Trophoblast cell (in vitro differentiated cells and primary cell): ENCODE data around the gene CCDC146.

Experiments used
- DNase-seq, 2 donors: peaks; one replicate each; pipeline ENCODE4 v3.0.0-alpha.2; 2016
- H2AFZ ChIP-seq: 2 replicates; pipeline ENCODE4 v1.6.1; 2013; ENCODE audit warnings: low read length, moderate library complexity, mild to moderate bottlenecking; ENCODE audit not compliant: insufficient read depth, poor library complexity
- H2AK5ac ChIP-seq: 2 replicates; pipeline ENCODE4 v1.6.1; 2013; ENCODE audit warnings: mild to moderate bottlenecking, low read length
- H2BK120ac ChIP-seq: 2 replicates; pipeline ENCODE4 v1.6.1; 2013; ENCODE audit warnings: low read length, mild to moderate bottlenecking, moderate library complexity; ENCODE audit not compliant: insufficient read depth, poor library complexity
- H2BK12ac ChIP-seq: 2 replicates; pipeline ENCODE4 v1.6.1; 2013; ENCODE audit warnings: mild to moderate bottlenecking, low read length, moderate library complexity
- H2BK5ac ChIP-seq: 2 replicates; pipeline ENCODE4 v1.6.1; 2013; ENCODE audit warnings: low read length, low read depth, moderate library complexity, mild to moderate bottlenecking; ENCODE audit not compliant: poor library complexity
- H3K14ac ChIP-seq: 2 replicates; pipeline ENCODE4 v1.6.1; 2013; ENCODE audit warnings: mild to moderate bottlenecking, low read length
- H3K18ac ChIP-seq: 2 replicates; pipeline ENCODE4 v1.6.1; 2013; ENCODE audit warnings: mild to moderate bottlenecking, low read length
- H3K23ac ChIP-seq: 2 replicates; pipeline ENCODE4 v1.6.1; 2013; ENCODE audit warnings: low read length
- H3K27ac ChIP-seq: 2 replicates; pipeline ENCODE4 v1.5.1; 2013; ENCODE audit warnings: low read depth, mild to moderate bottlenecking, inconsistent platforms, low read length, moderate library complexity
- H3K27me3 ChIP-seq: 2 replicates; pipeline ENCODE4 v1.6.1; 2013; ENCODE audit warnings: inconsistent platforms, mild to moderate bottlenecking, low read length, moderate library complexity; ENCODE audit not compliant: insufficient read depth
- H3K36me3 ChIP-seq, 2 experiments: 1 replicate in 1 of 2; 2 replicates in 1 of 2; pipeline ENCODE4 v1.6.1; 2013; ENCODE audit warnings: low read length in 2 of 2, mild to moderate bottlenecking in 2 of 2, moderate library complexity in 1 of 2; ENCODE audit not compliant: insufficient read depth in 2 of 2, control insufficient read depth in 1 of 2
- H3K4ac ChIP-seq: 2 replicates; pipeline ENCODE4 v1.6.1; 2013; ENCODE audit warnings: low read depth, mild to moderate bottlenecking, low read length, moderate library complexity
- H3K4me1 ChIP-seq, 2 experiments: 1 replicate in 1 of 2; 2 replicates in 1 of 2; pipeline ENCODE4 v1.6.1; 2013; ENCODE audit warnings: low read length in 2 of 2, mild to moderate bottlenecking in 2 of 2, moderate library complexity in 1 of 2; ENCODE audit not compliant: insufficient read depth in 2 of 2, control insufficient read depth in 1 of 2
- H3K4me2 ChIP-seq: 2 replicates; pipeline ENCODE4 v1.6.1; 2013; ENCODE audit warnings: inconsistent platforms, mild to moderate bottlenecking, low read length, moderate library complexity
- H3K4me3 ChIP-seq: 2 replicates; pipeline ENCODE4 v1.5.1; 2013; ENCODE audit warnings: mild to moderate bottlenecking, low read depth, low read length, inconsistent platforms
- H3K79me1 ChIP-seq: one replicate; pipeline ENCODE4 v1.6.1; 2013; ENCODE audit warnings: low read length
- H3K79me2 ChIP-seq: 2 replicates; pipeline ENCODE4 v1.6.1; 2013; ENCODE audit warnings: low read length, mild to moderate bottlenecking; ENCODE audit not compliant: control insufficient read depth, insufficient read depth, poor library complexity
- H3K9ac ChIP-seq: 2 replicates; pipeline ENCODE4 v1.6.1; 2013; ENCODE audit warnings: mild to moderate bottlenecking, low read length
- H3K9me3 ChIP-seq: 2 replicates; pipeline ENCODE4 v1.6.1; 2013; ENCODE audit warnings: low read depth, mild to moderate bottlenecking, control low read depth, inconsistent platforms, low read length; ENCODE audit not compliant: insufficient read depth
- H4K12ac ChIP-seq: 2 replicates; pipeline ENCODE4 v1.6.1; 2013; ENCODE audit warnings: low read depth, mild to moderate bottlenecking, low read length, moderate library complexity
- H4K8ac ChIP-seq: 2 replicates; pipeline ENCODE4 v1.6.1; 2013; ENCODE audit warnings: low read depth, mild to moderate bottlenecking, low read length, moderate library complexity
- H4K91ac ChIP-seq: one replicate; pipeline ENCODE4 v1.6.1; 2013; ENCODE audit warnings: low read depth, mild to moderate bottlenecking, low read length, moderate library complexity
- WGBS: extraction: QIAGEN DNeasy Blood & Tissue Kit; methylation state at CpG from one replicate; pipeline ENCODE4 v1.1.7; 2013; ENCODE audit warnings: missing lambda C conversion rate; ENCODE audit not compliant: insufficient read length, insufficient coverage; ENCODE audit errors: extremely low coverage; 5-methylcytosine and 5-hydroxymethylcytosine counted together

The CCDC146 gene

GRCh38 chr7:77185866-77186265 lies 63.5 kb downstream of the CCDC146 start:
- Histone ChIP-seq H3K27ac (no peak overlapping the region), H3K4ac (no peak overlapping the region), H2BK120ac (no peak overlapping the region), H3K79me2 (no peaks in the 10 kb centered on the region), H4K8ac (no peak overlapping the region), H3K4me2 (no peak overlapping the region), H3K9ac (no peak overlapping the region), H3K23ac (no peak overlapping the region), H2BK5ac (no peak overlapping the region), H2AK5ac (no peak overlapping the region), H3K9me3 (no peaks in the 10 kb centered on the region), H2AFZ (no peak overlapping the region), H3K79me1 (no peaks in the 10 kb centered on the region), H3K18ac (no peak overlapping the region), H3K4me1 (no peaks in the 10 kb centered on the region), H3K14ac (no peak overlapping the region), H4K91ac (no peak overlapping the region), H3K27me3 (no peaks in the 10 kb centered on the region), H3K36me3 (no peaks in the 10 kb centered on the region), H4K12ac (no peak overlapping the region), H3K4me3 (no peak overlapping the region), H2BK12ac (no peak overlapping the region)
- WGBS: no CpG with 5 or more reads among the region's 2 CpGs
- no peak for DNase-seq

DNA sequence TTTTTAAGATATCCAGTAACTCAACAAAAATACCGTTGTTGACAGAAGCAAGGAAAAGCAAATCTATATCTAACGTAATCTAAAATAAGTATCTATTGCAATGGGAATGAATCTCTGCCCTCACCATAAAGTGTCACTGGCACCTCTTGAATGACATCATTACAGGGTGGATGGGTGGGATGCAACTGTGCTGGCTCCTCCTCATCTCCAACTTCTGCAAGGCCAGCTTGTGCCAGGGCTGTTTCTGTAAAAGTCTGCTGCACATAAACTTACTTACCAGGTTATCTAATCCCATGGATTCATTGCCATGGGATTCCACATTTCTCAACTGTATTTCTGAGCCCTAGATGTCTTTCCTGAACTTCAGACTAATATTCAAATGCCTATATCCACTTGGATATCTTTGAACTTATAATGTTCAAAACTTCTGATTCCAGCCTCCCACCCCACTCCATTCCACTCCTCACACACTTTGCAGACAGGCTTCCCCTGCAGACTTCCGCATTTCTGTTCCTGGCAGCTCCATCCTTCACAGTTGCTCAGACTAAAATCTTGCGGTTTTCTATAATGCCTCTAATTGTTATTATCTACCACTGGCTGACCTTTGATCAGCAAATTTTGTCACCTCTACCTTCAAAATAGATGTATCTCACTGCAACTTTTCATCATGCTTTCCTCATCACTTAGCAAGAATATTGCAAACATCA lies 66.5 kb downstream of the CCDC146 start:
- no peak overlapping the region for H3K27ac ChIP-seq
- no peak overlapping the region for H3K4me3 ChIP-seq
- DNase-seq: no peak
- H4K91ac ChIP-seq: no peak overlapping the region
- no peak overlapping the region for H3K14ac ChIP-seq
- H3K9me3 ChIP-seq: no peaks in the 10 kb centered on the region
- H3K23ac ChIP-seq: no peak overlapping the region
- H4K8ac ChIP-seq: no peak overlapping the region
- no peak overlapping the region for H3K4me2 ChIP-seq
- no peak overlapping the region for H2AFZ ChIP-seq
- no peaks in the 10 kb centered on the region for H3K27me3 ChIP-seq
- H3K79me2 ChIP-seq: no peaks in the 10 kb centered on the region
- no peak overlapping the region for H4K12ac ChIP-seq
- no peaks in the 10 kb centered on the region for H3K36me3 ChIP-seq
- no peaks in the 10 kb centered on the region for H3K79me1 ChIP-seq
- H2BK120ac ChIP-seq: no peak overlapping the region
- H2BK5ac ChIP-seq: no peak overlapping the region
- H3K18ac ChIP-seq: no peak overlapping the region
- H3K9ac ChIP-seq: no peak overlapping the region
- no CpG with 5 or more reads among the region's 4 CpGs for WGBS
- H3K4ac ChIP-seq: no peak overlapping the region
- no peaks in the 10 kb centered on the region for H3K4me1 ChIP-seq
- no peak overlapping the region for H2BK12ac ChIP-seq
- no peak overlapping the region for H2AK5ac ChIP-seq

- Histone ChIP-seq H3K79me1 (no peaks in the 10 kb centered on the region), H4K91ac (no peak overlapping the region), H3K36me3 (no peaks in the 10 kb centered on the region), H2BK5ac (no peak overlapping the region), H3K27me3 (no peaks in the 10 kb centered on the region), H4K12ac (no peak overlapping the region), H2AFZ (no peak overlapping the region), H3K4ac (no peak overlapping the region), H3K4me2 (no peak overlapping the region), H3K4me3 (no peak overlapping the region), H3K79me2 (no peaks in the 10 kb centered on the region), H2AK5ac (no peak overlapping the region), H2BK12ac (no peak overlapping the region), H3K27ac (no peak overlapping the region), H3K9ac (no peak overlapping the region), H3K4me1 (no peaks in the 10 kb centered on the region), H3K18ac (no peak overlapping the region), H4K8ac (no peak overlapping the region), H3K14ac (no peak overlapping the region), H2BK120ac (no peak overlapping the region), H3K23ac (no peak overlapping the region), H3K9me3 (no peaks in the 10 kb centered on the region)
- DNase-seq: no peak
- no CpG with 5 or more reads among the region's 4 CpGs for WGBS
These were observed 74.7 kb downstream of the CCDC146 start for GRCh38 chr7:77197141-77197540.

DNA sequence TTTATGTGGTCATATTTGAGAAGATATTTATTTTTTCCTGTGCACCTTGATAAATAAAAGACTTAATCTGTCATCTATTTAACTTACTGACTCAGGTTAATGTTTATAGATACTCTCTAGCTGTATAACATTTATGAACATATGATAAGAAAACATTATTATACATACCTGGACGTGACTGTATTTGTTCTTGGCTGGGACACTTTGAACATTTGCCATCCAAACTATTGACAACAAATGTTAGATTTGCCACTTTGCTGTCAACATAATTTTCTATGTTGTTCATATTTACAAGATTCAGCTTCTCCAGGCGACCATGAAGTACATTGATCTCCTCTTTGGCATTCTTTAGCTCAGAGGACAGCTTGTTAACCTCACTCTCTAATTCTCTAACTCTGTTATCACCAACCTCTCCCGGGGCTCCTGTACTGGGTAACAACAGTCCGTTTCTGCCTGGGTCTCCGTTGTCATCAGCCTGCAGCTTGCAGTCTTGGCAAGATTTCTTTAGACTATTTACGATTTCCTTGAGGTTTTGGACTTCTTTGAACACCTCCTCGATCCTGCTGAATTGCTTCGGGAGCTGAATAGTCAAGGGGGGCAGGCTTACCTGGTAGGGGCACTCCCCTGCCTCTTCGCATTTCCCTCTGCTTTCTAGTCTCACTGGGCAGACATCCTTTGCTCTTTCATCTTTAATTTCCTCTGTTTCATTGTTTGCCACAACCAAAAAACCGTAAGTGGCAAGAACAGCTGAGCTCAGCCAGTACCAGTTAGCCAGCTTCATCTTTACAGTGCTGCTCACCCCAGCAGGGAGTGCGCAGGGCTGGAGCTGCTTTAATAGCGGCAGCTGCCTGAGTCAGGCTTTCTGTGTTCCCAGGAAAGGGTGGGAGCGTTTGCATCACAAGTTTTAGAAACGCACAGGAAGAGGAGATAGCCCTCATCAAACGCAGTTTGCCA lies 76.9 kb downstream of the CCDC146 start, which contains the start of gene FGL2:
TSS of gene FGL2 (minus strand) at position 807 of the 954 bp plus-strand sequence. CDS start at position 781, 26 bp downstream.
- Histone ChIP-seq H4K12ac (no peak within 1 kb of the TSS), H3K4me3 (no peak within 1 kb of the TSS), H3K9ac (no peak within 1 kb of the TSS), H2AFZ (no peak within 1 kb of the TSS), H3K14ac (no peak within 1 kb of the TSS), H3K36me3 (no peaks in the 10 kb centered on the region), H3K79me2 (no peaks in the 10 kb centered on the region), H3K4ac (no peak within 1 kb of the TSS), H3K79me1 (no peaks in the 10 kb centered on the region), H3K27me3 (no peaks in the 10 kb centered on the region), H2BK120ac (no peak within 1 kb of the TSS), H2BK12ac (no peak within 1 kb of the TSS), H3K4me1 (no peaks in the 10 kb centered on the region), H2BK5ac (no peak within 1 kb of the TSS), H3K9me3 (no peaks in the 10 kb centered on the region), H4K91ac (no peak within 1 kb of the TSS), H3K27ac (no peak within 1 kb of the TSS), H3K23ac (no peak within 1 kb of the TSS), H4K8ac (no peak within 1 kb of the TSS), H3K4me2 (no peak within 1 kb of the TSS), H2AK5ac (no peak within 1 kb of the TSS), H3K18ac (no peak within 1 kb of the TSS)
- no peak for DNase-seq
- no CpG with 5 or more reads among the region's 15 CpGs for WGBS
